ENCODE data around the gene PHACTR1. TPM values are rescaled to one million over a fixed set of nuclear protein-coding genes. Genes with fewer than 3 reads are reported as not detected.

The PHACTR1 gene
- total and polyA plus RNA-seq, 8 donors = 0.46 to 17.4 (median 6.4) TPM; not detected in 1

- intact Hi-C loops (cut with DNase I; ENCODE audit: low total_unique reads) = no loop called here
- Histone ChIP-seq H3K27ac (no peak overlapping the region), H3K27me3 (peaks cover 0 to 4% (median 0%) of the 10 kb centered on the region in 3 donors), H3K36me3 (no peaks in the 10 kb centered on the region), H3K4me3 (no peak overlapping the region), H3K9me3 (no peaks in the 10 kb centered on the region), H3K4me1 (no peaks in the 10 kb centered on the region)
- no peak for DNase-seq
- 93 to 95% (median 94%) methylated on average over 4 of the region's 4 CpGs for WGBS, 5 donors
- TF ChIP-seq EP300 (IDR thresholded peaks at IDR 0.05) (no peak), CTCF (IDR thresholded peaks at IDR 0.05) (no peak), POLR2AphosphoS5 (IDR thresholded peaks at IDR 0.05) (no peak), POLR2A (IDR thresholded peaks at IDR 0.05) (no peak)
Measured at GRCh38 chr6:12698298-12698697, 18.3 kb upstream of the PHACTR1 start.

DNA sequence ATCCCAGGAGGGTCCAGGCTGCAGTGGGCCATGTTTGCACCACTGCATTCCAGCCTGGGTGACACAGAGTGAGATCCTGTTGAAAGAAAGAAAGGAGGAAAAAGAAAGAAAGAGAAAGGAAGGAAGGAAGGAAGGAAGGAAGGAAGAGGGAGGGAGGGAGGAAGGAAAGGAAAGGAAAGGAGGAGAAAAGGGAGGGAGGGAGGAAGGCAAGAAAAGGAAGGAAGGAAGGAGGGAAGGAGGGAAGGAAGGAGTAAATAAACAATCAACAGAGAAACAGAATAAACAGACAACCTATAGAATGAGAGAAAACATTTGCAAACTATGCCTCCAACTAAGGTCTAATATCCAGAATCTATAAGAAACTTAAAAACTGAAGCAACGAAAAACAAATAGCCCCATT is 11.6 kb upstream of the PHACTR1 start:
- intact Hi-C loops (cut with DNase I; ENCODE audit: low total_unique reads) = no loop called here
- no peaks in the 10 kb centered on the region for H3K36me3 ChIP-seq
- TF ChIP-seq POLR2A (IDR thresholded peaks at IDR 0.05) = no peak
- no peak for TF ChIP-seq EP300 (IDR thresholded peaks at IDR 0.05)
- TF ChIP-seq POLR2AphosphoS5 (IDR thresholded peaks at IDR 0.05) = no peak
- no peak for TF ChIP-seq CTCF (IDR thresholded peaks at IDR 0.05)
- H3K27me3 ChIP-seq = peaks cover 0 to 27% (median 5%) of the 10 kb centered on the region in 3 donors
- H3K4me1 ChIP-seq = no peaks in the 10 kb centered on the region
- H3K4me3 ChIP-seq = no peak overlapping the region
- no peak overlapping the region for H3K27ac ChIP-seq
- H3K9me3 ChIP-seq = no peaks in the 10 kb centered on the region
- no peak for DNase-seq
- 76 to 86% (median 84%) methylated on average over 1 of the region's 1 CpG for WGBS, 5 donors

DNA sequence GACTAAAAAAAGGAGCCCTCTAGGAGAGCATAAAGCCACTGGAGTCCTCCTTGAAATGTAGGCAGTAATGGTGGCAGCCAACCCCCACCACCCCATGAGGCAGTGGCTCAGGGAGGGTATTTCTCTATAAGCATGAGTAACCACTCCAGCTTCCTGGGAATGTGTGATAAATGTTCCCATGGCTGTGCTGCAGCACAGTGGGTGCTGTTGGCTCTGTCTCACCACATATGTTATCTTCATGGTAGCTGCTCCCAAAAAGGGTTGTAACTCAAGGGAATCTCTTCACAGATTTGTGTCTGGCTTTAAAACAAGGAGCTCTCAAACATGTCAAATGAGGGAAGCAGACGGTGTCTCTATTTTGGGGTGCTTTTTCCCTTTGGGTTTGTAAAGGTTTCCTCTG is 7.5 kb upstream of the PHACTR1 start:
- intact Hi-C loops (cut with DNase I; ENCODE audit: low total_unique reads) = no loop called here
- Histone ChIP-seq H3K27me3 (peaks cover 0 to 35% (median 5%) of the 10 kb centered on the region in 3 donors), H3K4me3 (no peak overlapping the region), H3K36me3 (no peaks in the 10 kb centered on the region), H3K9me3 (no peaks in the 10 kb centered on the region), H3K27ac (no peak overlapping the region), H3K4me1 (no peaks in the 10 kb centered on the region)
- DNase-seq = no peak
- WGBS, 5 donors = 80 to 94% (median 91%) methylated on average over 1 of the region's 1 CpG
- TF ChIP-seq POLR2AphosphoS5 (IDR thresholded peaks at IDR 0.05) (no peak), EP300 (IDR thresholded peaks at IDR 0.05) (no peak)

- DNase-seq = no peak
- H3K4me3 ChIP-seq = no peak overlapping the region
- intact Hi-C loops (cut with DNase I; ENCODE audit: low total_unique reads) = no loop called here
- H3K27me3 ChIP-seq = peaks cover 0 to 37% (median 5%) of the 10 kb centered on the region in 3 donors
- WGBS, 5 donors = 30 to 52% (median 44%) methylated on average over 3 of the region's 3 CpGs
- H3K36me3 ChIP-seq = no peaks in the 10 kb centered on the region
- TF ChIP-seq EP300 (IDR thresholded peaks at IDR 0.05) = no peak
- no peak for TF ChIP-seq POLR2A (IDR thresholded peaks at IDR 0.05)
- no peak for TF ChIP-seq POLR2AphosphoS5 (IDR thresholded peaks at IDR 0.05)
- no peak for TF ChIP-seq CTCF (IDR thresholded peaks at IDR 0.05)
- no peak overlapping the region for H3K27ac ChIP-seq
- H3K4me1 ChIP-seq = no peaks in the 10 kb centered on the region
- no peaks in the 10 kb centered on the region for H3K9me3 ChIP-seq
Measured at GRCh38 chr6:12709556-12710232, 6.9 kb upstream of the PHACTR1 start.

GRCh38 chr6:12710921-12711320 is 5.6 kb upstream of the PHACTR1 start:
- Histone ChIP-seq H3K27me3 (peaks cover 0 to 49% (median 5%) of the 10 kb centered on the region in 3 donors), H3K9me3 (no peaks in the 10 kb centered on the region), H3K27ac (no peak overlapping the region), H3K4me3 (no peak overlapping the region), H3K36me3 (no peaks in the 10 kb centered on the region), H3K4me1 (no peaks in the 10 kb centered on the region)
- intact Hi-C loops (cut with DNase I; ENCODE audit: low total_unique reads) = no loop called here
- DNase-seq = no peak
- 73 to 83% (median 77%) methylated on average over 4 of the region's 4 CpGs for WGBS, 5 donors
- TF ChIP-seq POLR2AphosphoS5 (IDR thresholded peaks at IDR 0.05) (no peak), EP300 (IDR thresholded peaks at IDR 0.05) (no peak), CTCF (IDR thresholded peaks at IDR 0.05) (no peak), POLR2A (IDR thresholded peaks at IDR 0.05) (no peak)

All from stomach (tissue), 9 donors.